Measurements from ENCODE around the gene WDR62.

DNA sequence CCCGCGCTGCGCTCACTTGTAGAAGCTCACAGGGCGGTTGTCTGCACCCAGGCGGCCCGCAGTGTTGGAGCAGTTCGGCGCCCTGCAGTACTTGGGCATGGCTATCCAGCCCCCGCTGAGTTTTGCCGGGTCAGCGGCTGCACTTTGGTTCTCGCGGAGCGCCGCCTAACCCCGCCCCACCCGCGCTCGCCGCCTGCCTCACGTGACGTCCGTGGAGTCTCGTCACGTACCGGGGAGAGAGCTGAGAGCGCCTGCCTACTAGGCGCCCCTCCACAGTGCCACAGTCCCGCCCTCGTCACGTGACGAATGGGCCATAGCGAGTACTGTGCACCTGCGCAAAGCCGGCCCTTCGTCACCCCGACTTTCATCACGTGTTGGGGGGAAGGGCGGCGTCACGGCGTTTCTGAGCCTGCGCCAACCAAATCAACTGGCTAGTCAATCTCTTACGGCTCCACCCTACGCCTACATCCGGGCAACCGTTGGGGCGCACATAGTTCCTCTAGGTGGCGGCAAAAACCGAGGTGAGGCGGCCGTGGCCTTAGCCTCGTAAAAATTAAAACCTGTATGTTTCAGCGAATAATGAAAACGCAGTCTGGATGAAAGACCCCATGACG is 471 bp upstream of the WDR62 start, which contains the start of gene THAP8:
- peak; percentile 46 for TF ChIP-seq CTCF (IDR thresholded peaks at IDR 0.05; ENCODE audit: low read depth, low read length)
- no peak for TF ChIP-seq EZH2phosphoT487 (IDR thresholded peaks at IDR 0.05; ENCODE audit: low read depth)
